WTC11 (cell line): ENCODE measurements around the gene SURF6. TPM values are rescaled to one million over a fixed set of nuclear protein-coding genes. Genes with fewer than 3 reads are reported as not detected.
"Not testable (repeated sequence)": the region's sequence is repeated elsewhere in the genome, so short reads cannot be mapped to it uniquely, and the experiment has no call there.

Source experiments
- ATAC-seq: fragments of 200-7000 bp; cut with Tn5 transposase; 2 replicates; pipeline ENCODE4 v1.10.0; 2021; ENCODE audit warnings: mild to moderate bottlenecking, moderate library complexity
- CTCF ChIA-PET: fragments of 300-600 bp; sonication (Branson Sonifier 250); formaldehyde crosslinking; loops from one replicate; lab custom pipeline; 2021; ENCODE audit warnings: antibody characterized with exemption; lab: Charles Lee
- POLR2A ChIA-PET: fragments of 350-600 bp; sonication (Branson Sonifier 250); formaldehyde crosslinking; loops from one replicate; lab custom pipeline; 2021; ENCODE audit warnings: antibody characterized with exemption; lab: Charles Lee
- DNase-seq: peaks from one replicate; pipeline ENCODE4 v3.0.0; 2021; ENCODE audit warnings: low spot score
- H3K27ac Mint-ChIP-seq: 2 replicates; pipeline ENCODE4 v1.8.0; 2021; ENCODE audit warnings: mixed read lengths
- H3K27me3 Mint-ChIP-seq: 2 replicates; pipeline ENCODE4 v1.8.0; 2021; ENCODE audit warnings: low read depth, mild to moderate bottlenecking, moderate library complexity, mixed read lengths
- H3K36me3 Mint-ChIP-seq: 2 replicates; pipeline ENCODE4 v1.8.0; 2021; ENCODE audit warnings: mixed read lengths
- H3K4me1 Mint-ChIP-seq: 2 replicates; pipeline ENCODE4 v1.8.0; 2022; ENCODE audit warnings: mixed read lengths
- H3K4me3 Mint-ChIP-seq: 2 replicates; pipeline ENCODE4 v1.8.0; 2021; ENCODE audit warnings: mild to moderate bottlenecking, moderate library complexity, mixed read lengths
- H3K9me3 Mint-ChIP-seq: 2 replicates; pipeline ENCODE4 v1.8.0; 2021; ENCODE audit warnings: mixed read lengths
- ATF1 ChIP-seq: sonication (generic); formaldehyde crosslinking; IDR thresholded peaks from 2 replicates; pipeline ENCODE4 v1.8.1; 2023; ENCODE audit warnings: mild to moderate bottlenecking, moderate library complexity, missing genetic modification reagents
- EMX1 ChIP-seq: fragments of 250-450 bp; sonication (Bioruptor Pico); IDR thresholded peaks from 2 replicates; pipeline ENCODE4 v1.8.0; 2021; ENCODE audit warnings: mild to moderate bottlenecking
- ETV6 ChIP-seq: sonication (generic); formaldehyde crosslinking; IDR thresholded peaks from 2 replicates; pipeline ENCODE4 v1.8.1; 2022; ENCODE audit warnings: mild to moderate bottlenecking, missing genetic modification reagents
- FOXJ3 ChIP-seq: sonication (generic); formaldehyde crosslinking; IDR thresholded peaks from 2 replicates; pipeline ENCODE4 v1.9.0; 2021; ENCODE audit warnings: missing genetic modification reagents, mild to moderate bottlenecking, borderline replicate concordance
- KAT7 ChIP-seq: sonication (generic); formaldehyde crosslinking; IDR thresholded peaks from 2 replicates; pipeline ENCODE4 v1.8.1; 2023; ENCODE audit warnings: missing genetic modification reagents, mild to moderate bottlenecking, borderline replicate concordance
- NR3C1 ChIP-seq: sonication (generic); formaldehyde crosslinking; conservative IDR thresholded peaks from 2 replicates; pipeline ENCODE4 v1.8.1; 2023; ENCODE audit warnings: low read depth, mild to moderate bottlenecking, missing genetic modification reagents
- SMAD3 ChIP-seq: sonication (generic); formaldehyde crosslinking; IDR thresholded peaks from 2 replicates; pipeline ENCODE4 v1.8.0; 2022; ENCODE audit warnings: missing genetic modification reagents, mild to moderate bottlenecking, borderline replicate concordance
- SP1 ChIP-seq: sonication (generic); formaldehyde crosslinking; conservative IDR thresholded peaks from 2 replicates; pipeline ENCODE4 v1.8.1; 2022; ENCODE audit warnings: missing genetic modification reagents
- ZBTB21 ChIP-seq: sonication (generic); formaldehyde crosslinking; IDR thresholded peaks from 2 replicates; pipeline ENCODE4 v1.8.1; 2023; ENCODE audit warnings: mild to moderate bottlenecking, missing genetic modification reagents, borderline replicate concordance
- ZNF317 ChIP-seq: sonication (generic); formaldehyde crosslinking; IDR thresholded peaks from 2 replicates; pipeline ENCODE4 v1.8.1; 2023; ENCODE audit warnings: low read depth, mild to moderate bottlenecking, moderate library complexity, missing genetic modification reagents, borderline replicate concordance
- ZNF396 ChIP-seq: fragments of 250-450 bp; sonication (Bioruptor Pico); IDR thresholded peaks from 2 replicates; pipeline ENCODE4 v1.8.0; 2021; ENCODE audit warnings: mild to moderate bottlenecking, moderate library complexity, borderline replicate concordance
- ZNF423 ChIP-seq: fragments of 250-450 bp; sonication (Bioruptor Pico); IDR thresholded peaks from 2 replicates; pipeline ENCODE4 v2.1.2; 2022; ENCODE audit warnings: mild to moderate bottlenecking, moderate library complexity
- total RNA-seq: library from RNA; stranded (reverse); gene quantifications from 3 replicates; pipeline ENCODE4 v1.2.3, GENCODE V29; 2021
- TF ChIP-seq, protein P1 (sequence below): sonication (generic); formaldehyde crosslinking; IDR thresholded peaks from 2 replicates; pipeline ENCODE4 v1.8.1; 2022; ENCODE audit warnings: missing genetic modification reagents, borderline replicate concordance
- TF ChIP-seq, protein P2 (sequence below): fragments of 250-450 bp; sonication (Bioruptor Pico); IDR thresholded peaks from 2 replicates; pipeline ENCODE4 v2.1.2; 2022; ENCODE audit warnings: mild to moderate bottlenecking, moderate library complexity

Gene SURF6
- total RNA-seq, 1 experiment from 2014 or later, result 67.2 TPM

DNA sequence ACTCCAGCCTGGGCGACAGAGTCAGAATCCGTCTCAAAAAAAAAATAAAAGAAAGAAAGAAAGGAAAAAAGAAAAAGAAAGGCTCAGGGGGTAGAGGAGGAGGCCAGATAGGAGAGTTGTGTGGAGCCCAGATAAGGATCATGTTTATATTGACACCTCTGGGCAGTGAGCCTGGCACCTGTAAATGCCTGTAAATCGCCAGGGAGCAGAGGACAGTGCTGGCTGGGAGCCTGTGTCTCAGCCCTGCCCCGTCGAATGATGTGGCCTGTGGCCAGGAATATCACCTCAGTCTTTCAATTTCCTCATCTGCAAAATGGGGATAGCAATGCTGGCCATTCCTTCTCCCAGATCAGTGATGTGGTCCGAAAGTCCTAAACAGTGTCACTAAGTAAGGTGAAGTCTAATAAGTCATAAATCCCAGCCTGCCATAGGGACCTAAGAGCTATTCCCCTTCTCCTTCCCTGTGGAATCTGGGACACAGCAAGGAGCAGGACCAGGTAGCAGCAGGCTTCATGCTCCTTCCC lies 50.7 kb downstream of the SURF6 start:
- Mint-ChIP-seq H3K9me3 (peaks cover 38% of the 10 kb centered on the region), H3K4me3 (no peak overlapping the region), H3K36me3 (peaks cover 24% of the 10 kb centered on the region), H3K27ac (no peak overlapping the region), H3K4me1 (no peaks in the 10 kb centered on the region), H3K27me3 (peaks cover 34% of the 10 kb centered on the region)
- ATAC-seq, result no peak
- ChIA-PET POLR2A (no interaction called here), CTCF (no interaction called here)
- DNase-seq, result no peak
- TF ChIP-seq ZNF317 (CRISPR knock-in tag), result no peak
- no peak for TF ChIP-seq ZBTB21 (CRISPR knock-in tag)
- no peak for TF ChIP-seq SMAD3 (CRISPR knock-in tag)
- TF ChIP-seq NR3C1 (CRISPR knock-in tag), result no peak
- TF ChIP-seq ATF1 (CRISPR knock-in tag), result no peak
- TF ChIP-seq, protein P1, sequence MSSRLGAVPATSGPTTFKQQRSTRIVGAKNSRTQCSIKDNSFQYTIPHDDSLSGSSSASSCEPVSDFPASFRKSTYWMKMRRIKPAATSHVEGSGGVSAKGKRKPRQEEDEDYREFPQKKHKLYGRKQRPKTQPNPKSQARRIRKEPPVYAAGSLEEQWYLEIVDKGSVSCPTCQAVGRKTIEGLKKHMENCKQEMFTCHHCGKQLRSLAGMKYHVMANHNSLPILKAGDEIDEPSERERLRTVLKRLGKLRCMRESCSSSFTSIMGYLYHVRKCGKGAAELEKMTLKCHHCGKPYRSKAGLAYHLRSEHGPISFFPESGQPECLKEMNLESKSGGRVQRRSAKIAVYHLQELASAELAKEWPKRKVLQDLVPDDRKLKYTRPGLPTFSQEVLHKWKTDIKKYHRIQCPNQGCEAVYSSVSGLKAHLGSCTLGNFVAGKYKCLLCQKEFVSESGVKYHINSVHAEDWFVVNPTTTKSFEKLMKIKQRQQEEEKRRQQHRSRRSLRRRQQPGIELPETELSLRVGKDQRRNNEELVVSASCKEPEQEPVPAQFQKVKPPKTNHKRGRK, result no peak
- no peak for TF ChIP-seq ETV6 (CRISPR knock-in tag)
- TF ChIP-seq, protein P2, sequence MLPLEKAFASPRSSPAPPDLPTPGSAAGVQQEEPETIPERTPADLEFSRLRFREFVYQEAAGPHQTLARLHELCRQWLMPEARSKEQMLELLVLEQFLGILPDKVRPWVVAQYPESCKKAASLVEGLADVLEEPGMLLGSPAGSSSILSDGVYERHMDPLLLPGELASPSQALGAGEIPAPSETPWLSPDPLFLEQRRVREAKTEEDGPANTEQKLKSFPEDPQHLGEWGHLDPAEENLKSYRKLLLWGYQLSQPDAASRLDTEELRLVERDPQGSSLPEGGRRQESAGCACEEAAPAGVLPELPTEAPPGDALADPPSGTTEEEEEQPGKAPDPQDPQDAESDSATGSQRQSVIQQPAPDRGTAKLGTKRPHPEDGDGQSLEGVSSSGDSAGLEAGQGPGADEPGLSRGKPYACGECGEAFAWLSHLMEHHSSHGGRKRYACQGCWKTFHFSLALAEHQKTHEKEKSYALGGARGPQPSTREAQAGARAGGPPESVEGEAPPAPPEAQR (CRISPR knock-in tag), result no peak
- no peak for TF ChIP-seq KAT7 (CRISPR knock-in tag)
- no peak for TF ChIP-seq EMX1 (CRISPR knock-in tag)
- TF ChIP-seq SP1 (CRISPR knock-in tag), result no peak
- no peak for TF ChIP-seq ZNF396 (CRISPR knock-in tag)
- TF ChIP-seq ZNF423 (CRISPR knock-in tag), result no peak

DNA sequence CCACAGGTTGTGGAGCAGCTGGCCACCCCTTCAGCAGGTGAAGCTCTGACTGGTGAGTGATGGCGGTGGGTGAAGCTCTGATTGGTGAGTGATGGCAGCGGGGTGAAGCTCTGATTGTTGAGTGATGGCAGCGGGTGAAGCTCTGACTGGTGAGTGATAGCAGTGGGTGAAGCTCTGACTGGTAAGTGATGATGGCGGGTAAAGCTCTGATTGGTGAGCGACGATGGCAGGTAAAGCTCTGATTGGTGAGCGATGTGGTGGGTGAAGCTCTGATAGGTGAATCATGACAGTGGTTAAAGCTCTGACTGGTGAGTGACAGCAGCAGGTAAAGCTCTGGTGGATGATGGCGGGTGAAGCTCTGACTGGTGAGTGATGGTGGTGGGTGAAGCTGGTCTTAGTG lies 51.6 kb downstream of the SURF6 start:
- Mint-ChIP-seq H3K4me3 (no peak overlapping the region), H3K27me3 (peaks cover 33% of the 10 kb centered on the region), H3K9me3 (peaks cover 35% of the 10 kb centered on the region), H3K36me3 (peaks cover 16% of the 10 kb centered on the region), H3K27ac (no peak overlapping the region)
- ChIA-PET CTCF (interaction anchor here (1.2 kb wide), 1 partner anchor 45 kb away, joined by 3 read pairs; no protein-coding TSS in a partner anchor), POLR2A (no interaction called here)
- no peak for ATAC-seq
- no peak for DNase-seq
- no peak for TF ChIP-seq FOXJ3 (CRISPR knock-in tag)
- TF ChIP-seq, all 79 proteins: peak for 0
- H3K4me1 Mint-ChIP-seq, result no peaks in the 10 kb centered on the region

DNA sequence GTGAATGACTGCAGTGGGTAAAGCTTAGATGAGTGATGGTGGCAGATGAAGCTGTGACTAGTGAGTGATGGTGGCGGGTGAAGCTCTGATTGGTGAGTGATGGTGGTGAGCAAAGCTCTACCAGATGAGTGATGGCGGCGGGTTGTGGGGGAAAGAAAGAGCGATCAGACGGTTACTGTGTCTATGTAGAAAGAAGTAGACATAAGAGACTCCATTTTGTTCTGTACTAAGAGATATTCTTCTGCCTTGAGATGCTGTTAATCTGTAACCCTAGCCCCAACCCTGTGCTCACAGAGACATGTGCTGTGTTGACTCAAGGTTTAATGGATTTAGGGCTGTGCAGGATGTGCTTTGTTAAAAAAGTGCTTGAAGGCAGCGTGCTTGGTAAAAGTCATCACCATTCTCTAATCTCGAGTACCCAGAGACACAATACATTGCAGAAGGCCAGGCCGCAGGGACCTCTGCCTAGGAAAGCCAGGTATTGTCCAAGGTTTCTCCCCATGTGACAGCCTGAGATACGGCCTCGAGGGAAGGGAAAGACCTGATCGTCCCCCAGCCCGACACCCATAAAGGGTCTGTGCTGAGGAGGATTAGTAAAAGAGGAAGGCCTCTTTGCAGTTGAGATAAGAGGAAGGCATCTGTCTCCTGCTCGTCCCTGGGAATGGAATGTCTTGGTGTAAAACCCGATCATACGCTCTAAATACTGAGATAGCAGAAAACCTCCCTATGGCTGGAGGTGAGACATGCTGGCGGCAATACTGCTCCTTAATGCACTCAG lies 52.5 kb downstream of the SURF6 start:
- CTCF ChIA-PET, result interaction anchor here (1.5 to 2.2 kb wide), 2 partner anchors 45 to 59 kb away, joined by 5 to 7 read pairs; no protein-coding TSS in a partner anchor
- H3K36me3 Mint-ChIP-seq, result peaks cover 13% of the 10 kb centered on the region

More for the DNA sequence above, 52.5 kb downstream of the SURF6 start:
- H3K27ac Mint-ChIP-seq, POLR2A ChIA-PET, DNase-seq, ATAC-seq, H3K4me3 Mint-ChIP-seq, H3K4me1 Mint-ChIP-seq: not testable (repeated sequence)
- Mint-ChIP-seq H3K27me3 (peaks cover 40% of the 10 kb centered on the region), H3K9me3 (peaks cover 41% of the 10 kb centered on the region)
